ENCODE measurements around the gene SLC12A2.

GRCh38 chr5:128228008-128228407, 144.4 kb downstream of the SLC12A2 start:
- TF ChIP-seq, protein P1, sequence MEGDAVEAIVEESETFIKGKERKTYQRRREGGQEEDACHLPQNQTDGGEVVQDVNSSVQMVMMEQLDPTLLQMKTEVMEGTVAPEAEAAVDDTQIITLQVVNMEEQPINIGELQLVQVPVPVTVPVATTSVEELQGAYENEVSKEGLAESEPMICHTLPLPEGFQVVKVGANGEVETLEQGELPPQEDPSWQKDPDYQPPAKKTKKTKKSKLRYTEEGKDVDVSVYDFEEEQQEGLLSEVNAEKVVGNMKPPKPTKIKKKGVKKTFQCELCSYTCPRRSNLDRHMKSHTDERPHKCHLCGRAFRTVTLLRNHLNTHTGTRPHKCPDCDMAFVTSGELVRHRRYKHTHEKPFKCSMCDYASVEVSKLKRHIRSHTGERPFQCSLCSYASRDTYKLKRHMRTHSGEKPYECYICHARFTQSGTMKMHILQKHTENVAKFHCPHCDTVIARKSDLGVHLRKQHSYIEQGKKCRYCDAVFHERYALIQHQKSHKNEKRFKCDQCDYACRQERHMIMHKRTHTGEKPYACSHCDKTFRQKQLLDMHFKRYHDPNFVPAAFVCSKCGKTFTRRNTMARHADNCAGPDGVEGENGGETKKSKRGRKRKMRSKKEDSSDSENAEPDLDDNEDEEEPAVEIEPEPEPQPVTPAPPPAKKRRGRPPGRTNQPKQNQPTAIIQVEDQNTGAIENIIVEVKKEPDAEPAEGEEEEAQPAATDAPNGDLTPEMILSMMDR (conservative IDR thresholded peaks at IDR 0.05; ENCODE audit: low read depth in 2 of 2): no peak
- TF ChIP-seq EZH2phosphoT487 (IDR thresholded peaks at IDR 0.05; ENCODE audit: unreplicated experiment) (no peak), POLR2AphosphoS5 (IDR thresholded peaks at IDR 0.05; ENCODE audit: low read depth) (no peak), EZH2 (IDR thresholded peaks at IDR 0.05; ENCODE audit: low read depth, unreplicated experiment) (no peak), REST (IDR thresholded peaks at IDR 0.05; ENCODE audit: unreplicated experiment) (no peak), ETS1 (IDR thresholded peaks at IDR 0.05) (no peak), CREB1 (CRISPR knock-in tag; IDR thresholded peaks at IDR 0.05; ENCODE audit: low read depth) (no peak), JUNB (IDR thresholded peaks at IDR 0.05; ENCODE audit: unreplicated experiment) (no peak), ZNF114 (CRISPR knock-in tag; IDR thresholded peaks at IDR 0.05) (no peak), NANOG (IDR thresholded peaks at IDR 0.05; ENCODE audit: borderline replicate concordance) (no peak), ZNF331 (CRISPR knock-in tag; IDR thresholded peaks at IDR 0.05; ENCODE audit: low read depth) (no peak)
- TF ChIP-seq, protein P2, sequence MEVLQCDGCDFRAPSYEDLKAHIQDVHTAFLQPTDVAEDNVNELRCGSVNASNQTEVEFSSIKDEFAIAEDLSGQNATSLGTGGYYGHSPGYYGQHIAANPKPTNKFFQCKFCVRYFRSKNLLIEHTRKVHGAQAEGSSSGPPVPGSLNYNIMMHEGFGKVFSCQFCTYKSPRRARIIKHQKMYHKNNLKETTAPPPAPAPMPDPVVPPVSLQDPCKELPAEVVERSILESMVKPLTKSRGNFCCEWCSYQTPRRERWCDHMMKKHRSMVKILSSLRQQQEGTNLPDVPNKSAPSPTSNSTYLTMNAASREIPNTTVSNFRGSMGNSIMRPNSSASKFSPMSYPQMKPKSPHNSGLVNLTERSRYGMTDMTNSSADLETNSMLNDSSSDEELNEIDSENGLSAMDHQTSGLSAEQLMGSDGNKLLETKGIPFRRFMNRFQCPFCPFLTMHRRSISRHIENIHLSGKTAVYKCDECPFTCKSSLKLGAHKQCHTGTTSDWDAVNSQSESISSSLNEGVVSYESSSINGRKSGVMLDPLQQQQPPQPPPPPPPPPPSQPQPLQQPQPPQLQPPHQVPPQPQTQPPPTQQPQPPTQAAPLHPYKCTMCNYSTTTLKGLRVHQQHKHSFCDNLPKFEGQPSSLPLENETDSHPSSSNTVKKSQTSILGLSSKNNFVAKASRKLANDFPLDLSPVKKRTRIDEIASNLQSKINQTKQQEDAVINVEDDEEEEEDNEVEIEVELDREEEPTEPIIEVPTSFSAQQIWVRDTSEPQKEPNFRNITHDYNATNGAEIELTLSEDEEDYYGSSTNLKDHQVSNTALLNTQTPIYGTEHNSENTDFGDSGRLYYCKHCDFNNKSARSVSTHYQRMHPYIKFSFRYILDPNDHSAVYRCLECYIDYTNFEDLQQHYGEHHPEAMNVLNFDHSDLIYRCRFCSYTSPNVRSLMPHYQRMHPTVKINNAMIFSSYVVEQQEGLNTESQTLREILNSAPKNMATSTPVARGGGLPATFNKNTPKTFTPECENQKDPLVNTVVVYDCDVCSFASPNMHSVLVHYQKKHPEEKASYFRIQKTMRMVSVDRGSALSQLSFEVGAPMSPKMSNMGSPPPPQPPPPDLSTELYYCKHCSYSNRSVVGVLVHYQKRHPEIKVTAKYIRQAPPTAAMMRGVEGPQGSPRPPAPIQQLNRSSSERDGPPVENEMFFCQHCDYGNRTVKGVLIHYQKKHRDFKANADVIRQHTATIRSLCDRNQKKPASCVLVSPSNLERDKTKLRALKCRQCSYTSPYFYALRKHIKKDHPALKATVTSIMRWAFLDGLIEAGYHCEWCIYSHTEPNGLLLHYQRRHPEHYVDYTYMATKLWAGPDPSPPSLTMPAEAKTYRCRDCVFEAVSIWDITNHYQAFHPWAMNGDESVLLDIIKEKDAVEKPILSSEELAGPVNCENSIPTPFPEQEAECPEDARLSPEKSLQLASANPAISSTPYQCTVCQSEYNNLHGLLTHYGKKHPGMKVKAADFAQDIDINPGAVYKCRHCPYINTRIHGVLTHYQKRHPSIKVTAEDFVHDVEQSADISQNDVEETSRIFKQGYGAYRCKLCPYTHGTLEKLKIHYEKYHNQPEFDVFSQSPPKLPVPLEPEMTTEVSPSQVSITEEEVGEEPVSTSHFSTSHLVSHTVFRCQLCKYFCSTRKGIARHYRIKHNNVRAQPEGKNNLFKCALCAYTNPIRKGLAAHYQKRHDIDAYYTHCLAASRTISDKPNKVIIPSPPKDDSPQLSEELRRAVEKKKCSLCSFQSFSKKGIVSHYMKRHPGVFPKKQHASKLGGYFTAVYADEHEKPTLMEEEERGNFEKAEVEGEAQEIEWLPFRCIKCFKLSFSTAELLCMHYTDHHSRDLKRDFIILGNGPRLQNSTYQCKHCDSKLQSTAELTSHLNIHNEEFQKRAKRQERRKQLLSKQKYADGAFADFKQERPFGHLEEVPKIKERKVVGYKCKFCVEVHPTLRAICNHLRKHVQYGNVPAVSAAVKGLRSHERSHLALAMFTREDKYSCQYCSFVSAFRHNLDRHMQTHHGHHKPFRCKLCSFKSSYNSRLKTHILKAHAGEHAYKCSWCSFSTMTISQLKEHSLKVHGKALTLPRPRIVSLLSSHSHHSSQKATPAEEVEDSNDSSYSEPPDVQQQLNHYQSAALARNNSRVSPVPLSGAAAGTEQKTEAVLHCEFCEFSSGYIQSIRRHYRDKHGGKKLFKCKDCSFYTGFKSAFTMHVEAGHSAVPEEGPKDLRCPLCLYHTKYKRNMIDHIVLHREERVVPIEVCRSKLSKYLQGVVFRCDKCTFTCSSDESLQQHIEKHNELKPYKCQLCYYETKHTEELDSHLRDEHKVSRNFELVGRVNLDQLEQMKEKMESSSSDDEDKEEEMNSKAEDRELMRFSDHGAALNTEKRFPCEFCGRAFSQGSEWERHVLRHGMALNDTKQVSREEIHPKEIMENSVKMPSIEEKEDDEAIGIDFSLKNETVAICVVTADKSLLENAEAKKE (CRISPR knock-in tag; IDR thresholded peaks at IDR 0.05): no peak

Measured in GM23338 (cell line).